22Rv1 (cell line): ENCODE results near the gene OR2B2.

Experiments used
- CTCF ChIP-seq: fragments of 450-650 bp; IDR thresholded peaks from 2 replicates; pipeline ENCODE4 v1.5.1; 2017; ENCODE audit warnings: mild to moderate bottlenecking
- ZFX ChIP-seq: fragments of 450-650 bp; IDR thresholded peaks from 2 replicates; pipeline ENCODE4 v1.6.1; 2017; ENCODE audit warnings: antibody characterized with exemption, borderline replicate concordance

GRCh38 chr6:27924179-27924578 is 12.0 kb upstream of the OR2B2 start:
- TF ChIP-seq CTCF = no peak
- TF ChIP-seq ZFX = no peak
